HG03097 (cell line): ENCODE results near the gene FLT1.

Experiments
- ATAC-seq: cut with Tn5 transposase; IDR thresholded peaks from one replicate; pipeline ENCODE4 v1.9.1; 2021; ENCODE audit not compliant: unreplicated experiment, low FRiP score

The FLT1 gene, protein sequence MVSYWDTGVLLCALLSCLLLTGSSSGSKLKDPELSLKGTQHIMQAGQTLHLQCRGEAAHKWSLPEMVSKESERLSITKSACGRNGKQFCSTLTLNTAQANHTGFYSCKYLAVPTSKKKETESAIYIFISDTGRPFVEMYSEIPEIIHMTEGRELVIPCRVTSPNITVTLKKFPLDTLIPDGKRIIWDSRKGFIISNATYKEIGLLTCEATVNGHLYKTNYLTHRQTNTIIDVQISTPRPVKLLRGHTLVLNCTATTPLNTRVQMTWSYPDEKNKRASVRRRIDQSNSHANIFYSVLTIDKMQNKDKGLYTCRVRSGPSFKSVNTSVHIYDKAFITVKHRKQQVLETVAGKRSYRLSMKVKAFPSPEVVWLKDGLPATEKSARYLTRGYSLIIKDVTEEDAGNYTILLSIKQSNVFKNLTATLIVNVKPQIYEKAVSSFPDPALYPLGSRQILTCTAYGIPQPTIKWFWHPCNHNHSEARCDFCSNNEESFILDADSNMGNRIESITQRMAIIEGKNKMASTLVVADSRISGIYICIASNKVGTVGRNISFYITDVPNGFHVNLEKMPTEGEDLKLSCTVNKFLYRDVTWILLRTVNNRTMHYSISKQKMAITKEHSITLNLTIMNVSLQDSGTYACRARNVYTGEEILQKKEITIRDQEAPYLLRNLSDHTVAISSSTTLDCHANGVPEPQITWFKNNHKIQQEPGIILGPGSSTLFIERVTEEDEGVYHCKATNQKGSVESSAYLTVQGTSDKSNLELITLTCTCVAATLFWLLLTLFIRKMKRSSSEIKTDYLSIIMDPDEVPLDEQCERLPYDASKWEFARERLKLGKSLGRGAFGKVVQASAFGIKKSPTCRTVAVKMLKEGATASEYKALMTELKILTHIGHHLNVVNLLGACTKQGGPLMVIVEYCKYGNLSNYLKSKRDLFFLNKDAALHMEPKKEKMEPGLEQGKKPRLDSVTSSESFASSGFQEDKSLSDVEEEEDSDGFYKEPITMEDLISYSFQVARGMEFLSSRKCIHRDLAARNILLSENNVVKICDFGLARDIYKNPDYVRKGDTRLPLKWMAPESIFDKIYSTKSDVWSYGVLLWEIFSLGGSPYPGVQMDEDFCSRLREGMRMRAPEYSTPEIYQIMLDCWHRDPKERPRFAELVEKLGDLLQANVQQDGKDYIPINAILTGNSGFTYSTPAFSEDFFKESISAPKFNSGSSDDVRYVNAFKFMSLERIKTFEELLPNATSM (N-terminal part only)

DNA sequence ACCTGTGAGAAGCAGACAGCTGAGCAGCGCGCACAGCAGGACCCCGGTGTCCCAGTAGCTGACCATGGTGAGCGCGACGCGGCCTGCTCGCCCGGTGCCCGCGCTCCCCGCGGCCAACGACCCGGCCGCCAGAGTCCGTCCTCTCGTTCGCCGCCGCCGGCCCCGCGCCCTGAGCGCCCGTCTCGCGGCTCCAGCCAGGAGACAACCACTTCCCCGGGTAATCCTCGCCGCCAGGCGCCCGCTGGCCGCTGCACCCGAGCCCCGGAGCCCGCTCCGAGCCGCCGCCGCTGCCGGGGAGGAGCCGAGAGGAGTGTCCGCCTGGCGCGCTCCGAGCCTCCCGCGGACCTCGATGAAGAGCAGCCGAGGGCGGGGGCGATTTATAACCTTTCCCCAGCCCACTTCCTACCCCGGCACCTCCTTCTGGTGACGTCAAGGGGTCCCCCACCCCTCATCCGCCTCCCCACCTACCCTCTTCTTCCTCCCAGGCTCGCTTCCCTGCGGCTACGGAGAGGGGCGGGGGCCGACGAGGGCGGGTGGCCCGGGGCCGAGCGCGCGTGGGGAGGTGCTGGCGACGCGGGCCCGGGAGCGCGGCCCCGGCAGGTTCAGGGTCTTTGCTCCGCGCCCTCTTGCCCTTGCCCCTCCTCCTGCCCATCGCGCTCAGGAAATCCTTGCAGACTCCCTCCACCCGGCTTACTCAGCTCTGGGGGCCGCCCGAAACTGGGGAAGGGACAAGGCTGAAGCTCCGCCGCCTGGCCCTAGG, at the start of gene FLT1:
Gene FLT1 (minus strand): TSS at position 351 of the 760 bp plus-strand sequence. CDS start 285 bp downstream, at position 66.
- ATAC-seq: peak; percentile 55

DNA sequence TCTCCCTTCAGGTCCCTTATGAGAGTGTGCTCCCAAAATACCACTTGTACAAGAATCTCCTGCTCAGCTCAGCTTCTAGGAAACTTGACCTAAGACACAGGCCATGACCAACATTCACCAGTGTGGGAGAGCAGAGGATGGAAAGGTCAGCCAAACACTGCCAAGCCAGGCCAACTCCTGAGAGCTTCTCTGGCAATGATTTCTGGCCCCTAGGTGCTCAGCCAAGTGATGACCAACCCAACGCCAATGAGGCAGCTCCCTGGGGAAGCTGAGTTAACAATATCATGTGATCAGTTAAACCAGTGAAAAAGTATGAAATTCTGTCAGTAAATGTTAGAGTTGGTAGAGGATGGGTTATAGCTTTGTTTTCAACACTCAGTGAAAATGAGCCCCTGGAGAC, 49.1 kb upstream of the FLT1 start:
- no peak for ATAC-seq

DNA sequence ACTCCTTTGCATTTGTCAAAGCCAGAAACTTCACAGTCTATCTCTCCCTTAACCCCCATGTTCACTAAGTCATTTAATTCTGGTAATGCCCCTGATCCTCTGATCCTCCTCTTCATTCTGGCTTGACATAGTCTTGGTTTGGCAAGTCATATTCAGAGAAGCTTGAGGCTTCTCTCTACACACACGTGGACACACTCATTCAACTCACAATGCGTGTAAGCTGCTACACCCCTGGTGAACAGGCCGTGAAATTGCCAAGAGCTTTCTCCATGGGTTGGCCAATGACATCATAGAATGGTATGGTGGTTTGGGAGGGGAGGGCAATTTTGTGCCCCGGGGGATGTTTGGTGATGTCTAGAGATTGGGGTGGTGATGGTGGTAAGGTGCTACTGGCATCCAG, 47.9 kb upstream of the FLT1 start:
- ATAC-seq: no peak

DNA sequence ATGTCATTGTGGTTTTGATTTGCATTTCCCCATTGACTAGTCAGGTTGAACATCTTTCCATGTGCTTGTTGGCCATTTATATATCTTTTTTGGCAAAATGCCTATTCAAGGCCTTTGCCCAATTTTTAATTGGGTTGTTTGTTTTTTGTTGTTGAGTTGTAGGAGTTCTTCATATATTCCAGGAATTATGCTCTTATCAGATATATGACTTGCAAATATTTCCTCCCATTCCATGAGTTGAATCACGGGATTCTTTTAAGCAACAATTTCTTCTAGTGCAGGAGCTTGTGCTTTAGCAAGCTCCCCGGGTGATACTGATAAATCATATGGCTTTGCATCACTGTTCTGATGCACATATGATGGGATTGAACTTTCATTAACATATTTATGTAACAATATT, 47.0 kb upstream of the FLT1 start:
- ATAC-seq: no peak

DNA sequence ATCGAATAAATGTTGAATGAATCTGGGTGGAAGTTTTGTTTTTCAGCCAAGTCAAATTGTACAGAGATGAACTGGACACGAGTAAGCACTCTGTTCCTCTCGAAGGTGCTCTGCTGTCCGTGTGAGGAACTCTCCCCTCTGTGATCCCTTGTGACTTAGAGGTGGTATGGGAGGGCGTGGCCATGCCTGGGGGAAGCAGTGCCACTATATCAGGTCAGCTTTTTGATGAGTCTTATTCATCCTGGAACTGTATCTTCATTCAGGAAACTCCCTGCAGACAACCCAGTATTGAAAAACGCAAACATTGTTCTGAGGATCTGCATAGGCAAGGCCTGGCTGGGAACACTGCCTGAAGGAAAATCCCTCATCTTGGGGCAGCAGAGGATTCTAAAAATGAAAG, 45.7 kb upstream of the FLT1 start:
- ATAC-seq: no peak

DNA sequence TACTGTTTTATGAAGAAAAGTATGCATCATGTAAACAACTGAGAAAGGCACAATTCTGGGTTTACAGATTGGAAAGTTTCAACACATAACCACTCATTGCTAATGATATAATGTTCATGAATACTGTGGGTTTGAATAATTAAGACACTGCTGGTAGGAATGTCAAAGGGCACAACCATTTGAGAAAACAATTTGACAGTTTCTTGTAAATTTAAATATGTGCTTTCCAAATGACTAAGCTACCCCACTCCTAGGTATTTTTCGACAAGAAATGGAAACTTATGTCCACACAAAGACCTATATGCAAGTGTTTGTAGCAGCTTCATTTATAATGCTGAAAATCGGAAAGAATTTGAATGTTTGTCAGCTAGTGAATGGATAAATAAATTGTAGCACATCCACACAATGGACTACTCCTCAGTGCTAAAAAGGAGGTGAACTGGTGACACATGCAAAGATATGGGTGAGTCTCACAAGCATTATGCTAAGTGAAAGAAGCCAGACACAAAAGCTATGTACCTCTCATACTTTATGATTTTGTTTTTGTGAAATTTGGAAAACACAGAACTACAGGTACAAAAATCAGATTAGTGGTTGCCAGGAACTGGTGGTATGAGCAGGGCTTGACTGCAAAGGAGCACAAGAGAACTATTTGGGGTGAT, 44.8 kb upstream of the FLT1 start:
- ATAC-seq: no peak

DNA sequence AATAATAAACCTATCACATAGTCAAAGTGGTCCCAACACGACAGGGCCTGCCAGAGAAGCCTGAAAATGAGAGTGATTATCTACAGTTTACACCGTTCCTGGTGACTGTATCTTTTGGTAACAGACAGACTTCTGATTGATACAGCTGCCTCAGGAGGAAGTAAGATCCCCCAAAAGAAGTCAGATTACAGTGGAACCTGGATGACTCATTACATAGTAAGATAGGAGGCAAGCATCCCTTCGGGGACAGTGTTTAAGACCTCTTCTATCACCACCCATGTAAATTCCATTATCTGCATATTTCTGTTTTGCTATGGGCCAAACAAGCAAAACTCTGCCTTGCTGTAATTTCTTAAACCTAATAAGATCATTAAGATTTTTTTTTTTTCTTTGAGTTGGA, 44.0 kb upstream of the FLT1 start:
- no peak for ATAC-seq

DNA sequence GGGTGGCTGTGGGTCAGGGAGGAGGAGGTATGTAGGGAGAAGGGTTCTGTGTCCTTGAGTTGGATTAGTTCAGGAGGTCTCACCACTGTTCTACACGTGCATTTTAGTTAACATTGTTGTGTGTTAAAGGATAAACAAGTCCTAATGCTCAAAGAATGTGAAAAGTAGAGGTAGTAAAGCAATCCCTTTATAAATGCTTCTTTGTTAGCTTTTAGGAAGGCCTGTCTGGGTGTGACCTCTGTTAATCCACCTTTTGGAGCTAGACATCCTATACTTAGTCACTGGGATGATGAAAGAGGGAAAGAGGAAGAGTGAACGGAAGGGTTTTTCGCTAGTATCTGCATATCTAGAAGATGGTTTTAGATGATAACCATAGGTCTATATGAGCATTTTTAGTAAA, 42.2 kb upstream of the FLT1 start:
- ATAC-seq: no peak

DNA sequence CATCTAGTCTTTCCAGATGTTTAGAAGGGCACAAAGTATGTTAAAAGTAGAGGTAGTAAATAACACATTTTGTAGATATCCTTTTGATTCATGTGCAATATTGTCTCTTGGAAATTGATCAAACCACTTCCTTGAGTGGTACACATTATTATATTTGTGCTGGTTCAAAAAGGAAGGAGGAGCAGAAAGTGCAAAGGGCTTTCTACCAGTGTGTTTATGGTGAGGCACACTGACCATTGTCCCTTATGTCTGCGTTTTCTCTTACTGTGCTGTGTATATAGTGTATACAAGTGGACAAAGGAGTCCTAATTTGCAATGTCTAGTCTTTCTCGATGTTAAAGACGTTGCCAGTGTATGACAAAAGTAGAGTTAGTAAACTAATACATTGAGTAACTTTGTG, 41.4 kb upstream of the FLT1 start:
- ATAC-seq: no peak

DNA sequence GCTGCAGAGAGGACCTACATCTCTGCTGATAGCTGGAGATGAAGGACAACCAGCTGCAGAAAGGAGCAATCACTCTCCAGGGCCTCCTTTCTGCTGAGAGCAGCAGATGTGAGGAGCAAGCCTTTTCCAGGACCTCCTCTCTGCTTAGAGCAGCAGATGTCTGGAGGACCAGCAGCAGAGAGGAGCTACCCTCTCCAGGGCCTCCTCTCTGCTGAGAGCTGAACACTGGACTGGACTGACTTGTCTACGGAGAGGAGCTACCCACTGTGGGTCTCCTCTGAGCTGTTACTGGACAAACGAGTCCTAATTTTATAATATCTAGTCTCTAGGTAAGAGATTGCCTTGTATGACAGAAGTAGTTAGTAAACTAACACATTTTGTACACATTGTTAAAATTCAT, 40.8 kb upstream of the FLT1 start:
- no peak for ATAC-seq

DNA sequence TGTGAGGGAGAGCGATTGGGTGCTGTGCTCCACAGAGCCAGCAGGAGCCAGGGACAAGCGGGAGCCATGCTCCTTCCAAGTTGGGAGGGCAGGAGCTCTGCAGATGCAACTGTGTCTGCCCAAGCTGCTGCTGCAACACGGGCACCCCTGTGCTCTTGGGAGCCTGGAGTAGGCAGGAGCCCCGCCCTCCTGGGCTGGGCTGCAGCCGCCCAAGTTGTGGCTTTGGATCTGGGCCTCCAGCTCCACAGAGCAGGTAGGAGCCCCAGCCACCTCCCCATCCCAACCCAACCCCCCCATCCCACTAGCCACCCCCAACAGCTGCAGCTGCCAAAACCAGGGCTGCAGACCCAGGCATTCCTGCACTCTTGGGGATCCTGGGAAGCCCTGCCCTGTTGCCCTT, 39.9 kb upstream of the FLT1 start:
- ATAC-seq: no peak

DNA sequence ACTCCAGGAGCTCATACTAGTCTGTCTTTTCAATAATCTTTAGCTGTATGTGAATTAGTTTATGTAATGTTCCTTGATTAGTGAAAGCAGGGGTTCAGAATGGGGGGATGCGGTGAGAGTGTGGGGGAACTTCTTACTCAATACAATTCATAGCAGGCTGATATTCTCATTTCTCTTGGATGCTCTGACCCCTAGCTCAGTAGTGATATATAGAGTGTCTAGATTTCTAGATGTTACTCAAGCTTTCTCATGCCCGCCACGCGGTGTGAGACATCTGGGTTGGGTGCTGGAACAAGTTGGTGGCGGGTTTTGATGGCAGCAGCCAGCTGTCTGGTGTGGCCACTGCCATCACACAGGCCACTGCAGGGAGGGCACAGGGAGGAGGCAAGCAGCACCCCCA, 39.3 kb upstream of the FLT1 start:
- no peak for ATAC-seq

DNA sequence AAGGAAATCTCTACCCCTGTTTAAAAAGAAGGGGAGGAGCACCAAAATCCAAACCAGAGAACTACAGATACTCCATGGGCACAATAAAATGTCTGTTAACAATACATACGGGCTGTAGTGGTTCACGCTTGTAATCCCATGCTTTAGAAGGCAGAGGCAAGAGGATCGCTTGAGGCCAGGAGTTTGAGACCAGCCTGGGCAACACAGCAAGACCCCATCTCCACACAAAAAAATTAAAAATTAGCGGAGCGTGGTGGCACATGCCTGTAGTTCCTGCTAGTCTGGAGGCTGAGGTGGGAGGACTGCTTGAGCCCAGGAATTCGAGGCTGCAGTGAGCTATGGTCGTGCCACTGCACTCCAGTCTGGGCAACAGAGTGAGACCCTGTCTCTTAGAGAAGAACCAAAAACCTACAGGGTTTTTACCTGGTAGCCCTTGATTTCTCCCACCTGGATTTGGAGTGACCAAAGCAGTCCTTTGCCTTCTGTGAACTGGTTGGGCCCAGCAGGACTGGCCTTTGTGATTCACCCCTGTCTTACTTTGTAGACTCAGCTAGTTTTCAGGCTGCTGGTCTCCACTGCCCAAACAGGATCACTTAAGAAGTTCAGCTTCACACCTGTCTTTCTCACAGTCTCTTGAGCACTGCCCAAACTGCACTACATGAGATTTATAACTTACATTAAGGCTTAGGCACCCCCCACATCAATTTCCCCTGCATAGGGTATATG, 38.7 kb upstream of the FLT1 start:
- ATAC-seq: no peak

DNA sequence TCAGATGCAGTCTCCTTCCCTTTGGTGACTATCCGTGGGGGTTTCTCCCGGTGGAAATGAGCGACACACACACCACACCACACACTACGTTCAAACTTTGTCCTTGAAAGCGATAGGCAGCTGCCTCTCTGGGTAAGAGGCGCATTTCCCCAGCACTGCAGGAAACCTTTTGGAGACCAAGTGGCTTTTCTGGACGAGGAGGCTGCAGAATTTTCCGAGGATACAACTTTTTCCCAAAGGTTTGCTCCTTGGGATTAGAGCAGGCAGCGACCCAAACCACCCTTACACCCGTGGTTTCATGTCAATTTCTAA, 38.2 kb upstream of the FLT1 start:
- ATAC-seq: no peak

DNA sequence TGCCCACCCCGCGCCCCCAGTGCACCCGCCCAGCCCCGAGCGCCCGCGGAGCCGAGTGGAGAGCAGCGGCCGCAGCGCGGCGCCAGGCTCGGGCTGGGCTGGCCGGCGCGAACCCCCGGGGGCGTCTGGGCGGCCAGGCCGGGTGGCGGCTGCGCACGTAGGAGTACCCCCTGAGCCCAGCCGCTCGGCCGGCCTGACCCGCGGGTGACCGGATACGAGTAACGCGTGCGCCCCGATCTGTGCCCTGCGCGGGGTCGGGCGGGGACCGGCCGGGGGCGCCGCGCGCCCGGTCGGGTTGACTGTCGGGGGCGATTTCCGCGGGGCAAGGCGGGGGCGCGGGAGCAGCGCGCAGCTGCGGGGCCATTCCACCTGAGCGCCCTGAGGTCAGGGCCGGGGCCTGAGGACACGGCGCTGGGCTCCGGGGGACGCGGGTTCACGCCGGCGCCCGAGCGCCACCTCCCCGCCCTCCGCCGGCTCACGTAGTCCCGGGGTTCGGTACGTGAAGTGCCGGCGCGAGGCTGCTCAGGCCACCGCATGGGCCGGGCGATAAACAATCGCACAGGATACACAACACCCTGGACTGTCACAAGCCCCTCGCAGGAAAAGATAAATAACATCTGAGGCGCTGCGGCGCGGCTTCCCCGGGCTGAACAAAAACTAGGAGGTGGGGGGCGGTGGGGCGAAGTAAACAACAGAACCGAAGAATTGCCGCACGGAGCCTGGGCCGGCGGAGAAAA, 37.6 kb upstream of the FLT1 start:
- no peak for ATAC-seq

DNA sequence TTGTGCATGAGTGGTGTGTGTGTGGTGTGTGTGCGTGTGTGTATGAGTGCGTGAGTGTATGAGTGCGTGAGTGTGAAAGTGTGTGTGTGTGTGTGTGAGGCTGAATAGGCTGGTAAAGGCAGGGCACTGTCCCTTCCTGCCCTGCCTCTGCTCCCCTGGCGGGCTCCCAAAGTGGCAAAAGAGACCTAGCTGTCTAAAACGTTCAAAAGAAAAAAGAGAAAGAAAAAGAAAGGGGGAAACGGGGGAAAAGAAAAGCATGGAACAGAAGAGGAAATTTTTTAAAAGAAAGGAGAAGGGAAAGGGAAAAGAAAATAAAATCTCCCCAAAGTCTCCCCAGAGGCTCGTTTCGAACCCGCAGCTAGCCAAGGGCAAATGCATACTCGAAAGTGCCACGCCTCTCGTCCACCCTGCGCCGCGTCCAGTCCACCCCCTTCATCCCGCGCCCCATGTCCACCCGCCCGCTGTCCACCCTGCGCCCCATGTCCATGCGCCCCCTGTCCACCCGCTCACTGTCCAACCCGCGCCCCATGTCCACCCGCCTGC, 37.0 kb upstream of the FLT1 start:
- ATAC-seq: no peak

DNA sequence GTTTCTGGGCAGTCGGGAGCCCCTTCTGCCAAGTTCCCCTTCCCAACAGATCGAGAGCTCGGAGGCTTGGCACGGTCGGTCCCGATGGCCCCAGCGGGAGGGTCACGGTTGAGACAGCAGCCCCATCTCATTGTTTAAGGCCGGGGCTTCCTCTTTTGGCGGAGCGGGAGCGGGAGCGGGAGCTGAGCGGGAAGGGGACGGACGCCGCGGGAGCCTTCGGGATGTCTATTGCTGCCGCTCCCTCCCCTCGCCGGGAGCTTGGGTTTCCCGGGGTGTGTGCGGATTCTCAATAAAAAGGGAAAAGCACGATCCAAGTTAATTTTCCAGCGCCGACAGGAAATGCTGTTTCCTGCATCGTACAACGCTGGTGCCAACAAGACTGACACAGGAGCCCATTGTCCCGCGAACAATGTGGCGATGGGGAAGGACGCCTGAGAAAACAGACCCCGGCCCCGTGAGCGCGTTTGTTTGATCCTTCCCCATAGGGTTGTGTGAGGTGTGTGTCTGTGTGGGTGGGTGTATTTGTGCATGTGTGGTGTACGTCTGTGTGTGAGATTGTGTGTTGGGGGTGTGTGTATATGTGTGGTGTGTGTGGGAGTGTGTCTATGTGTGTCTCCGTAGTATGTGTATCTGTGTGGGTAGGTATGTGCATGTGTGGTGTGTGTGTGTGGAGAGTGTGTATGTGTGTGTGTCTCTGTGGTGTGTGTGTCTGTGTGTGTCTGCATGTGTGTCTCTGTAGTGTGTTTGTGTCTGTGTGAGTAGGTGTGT, 36.3 kb upstream of the FLT1 start:
- no peak for ATAC-seq

DNA sequence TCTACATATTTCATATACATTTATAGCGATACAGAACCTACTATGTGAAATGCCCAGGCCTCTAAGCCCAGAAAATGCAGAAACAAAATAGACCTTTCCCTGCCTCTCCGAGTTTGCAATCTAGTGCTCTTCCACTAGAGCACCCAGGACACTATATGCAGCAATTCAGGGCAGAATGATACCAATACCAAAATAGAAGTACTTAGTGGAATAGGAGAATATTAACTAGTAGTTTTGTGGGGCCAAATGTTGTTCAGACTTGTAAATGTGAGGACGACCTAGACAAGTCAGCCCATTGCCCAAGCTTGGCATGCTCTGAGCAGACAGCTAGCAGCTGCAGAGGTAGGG, 35.8 kb upstream of the FLT1 start:
- no peak for ATAC-seq
